Measurements from ENCODE around the gene KCNQ1OT1. TPM values are rescaled to one million over a fixed set of nuclear protein-coding genes. Genes with fewer than 3 reads are reported as not detected.

The KCNQ1OT1 gene
- total RNA-seq, 1 experiment from 2014 or later, result 1.2 TPM

DNA sequence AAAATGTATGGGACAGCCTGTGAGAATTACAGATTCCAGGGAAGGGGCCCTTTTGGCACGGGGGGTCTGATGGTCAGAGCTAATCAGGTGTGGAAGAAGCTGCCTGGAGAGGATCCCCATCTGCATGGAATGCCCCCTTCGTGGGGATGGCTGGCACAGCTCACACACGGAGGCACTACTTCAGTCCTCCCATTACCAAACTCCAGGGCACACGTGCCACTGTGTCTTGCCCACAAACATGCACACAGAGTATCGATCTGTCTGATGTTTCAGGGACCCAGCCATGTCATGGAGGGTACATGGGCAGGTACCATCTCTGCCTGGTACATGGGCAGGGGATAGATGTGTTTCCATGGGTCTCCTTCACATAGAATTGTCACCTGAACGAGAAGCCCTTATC, 14.7 kb downstream of the KCNQ1OT1 start:
- H3K79me1 ChIP-seq (ENCODE audit: insufficient read depth, low read depth, low read length, poor library complexity, severe bottlenecking), result no peaks in the 10 kb centered on the region
- H3K27me3 Mint-ChIP-seq (ENCODE audit: low read depth), result peaks cover 11% of the 10 kb centered on the region

More for the DNA sequence above, 14.7 kb downstream of the KCNQ1OT1 start:
- no peak overlapping the region for H2BK20ac ChIP-seq (ENCODE audit: low read depth, low read length, poor library complexity, severe bottlenecking)
- H3K27ac ChIP-seq (ENCODE audit: insufficient read length, low read depth, low read length), result no peak overlapping the region
- H3K14ac ChIP-seq (ENCODE audit: insufficient read depth, low read length), result no peak overlapping the region
- H2BK15ac ChIP-seq (ENCODE audit: low read depth, low read length), result no peak overlapping the region
- no peak overlapping the region for H4K8ac ChIP-seq (replicated peaks; ENCODE audit: insufficient read length, low read depth, low read length)
- no peak overlapping the region for H2BK12ac ChIP-seq (ENCODE audit: insufficient read length, low read depth, low read length)
- no peaks in the 10 kb centered on the region for H3K9me3 ChIP-seq (ENCODE audit: control insufficient read depth, low read depth, low read length)
- H3K9ac ChIP-seq (ENCODE audit: extremely low read depth, insufficient read length, low read length), result no peak overlapping the region
- H3K4me1 Mint-ChIP-seq, result peaks cover 51 to 64% of the 10 kb centered on the region in 2 experiments
- H3K4me2 ChIP-seq (ENCODE audit: insufficient read depth, insufficient read length, low read length), result no peak overlapping the region
- H2BK120ac ChIP-seq (ENCODE audit: low read depth, low read length, poor library complexity, severe bottlenecking), result no peak overlapping the region
- H3K79me2 ChIP-seq (ENCODE audit: insufficient read depth, low read length), result no peaks in the 10 kb centered on the region; the same call in 1 of the 2 replicates
- H3K4me1 ChIP-seq (ENCODE audit: insufficient read depth, low read length), result peaks cover 13% of the 10 kb centered on the region; the same call in 1 of the 2 replicates
- no peak for DNase-seq
- no peak overlapping the region for H3T11ph ChIP-seq (ENCODE audit: low read length)
- no peaks in the 10 kb centered on the region for H3K23me2 ChIP-seq (ENCODE audit: insufficient read length, low read depth, low read length, poor library complexity, severe bottlenecking)
- H3K27ac Mint-ChIP-seq, result no peak overlapping the region
- H3K36me3 Mint-ChIP-seq (ENCODE audit: insufficient read depth in 1 of 3, low read depth in 3 of 3), result peaks cover 2 to 5% (median 2%) of the 10 kb centered on the region in 3 experiments
- no peaks in the 10 kb centered on the region for H3K9me3 Mint-ChIP-seq
- TF ChIP-seq, protein P1, sequence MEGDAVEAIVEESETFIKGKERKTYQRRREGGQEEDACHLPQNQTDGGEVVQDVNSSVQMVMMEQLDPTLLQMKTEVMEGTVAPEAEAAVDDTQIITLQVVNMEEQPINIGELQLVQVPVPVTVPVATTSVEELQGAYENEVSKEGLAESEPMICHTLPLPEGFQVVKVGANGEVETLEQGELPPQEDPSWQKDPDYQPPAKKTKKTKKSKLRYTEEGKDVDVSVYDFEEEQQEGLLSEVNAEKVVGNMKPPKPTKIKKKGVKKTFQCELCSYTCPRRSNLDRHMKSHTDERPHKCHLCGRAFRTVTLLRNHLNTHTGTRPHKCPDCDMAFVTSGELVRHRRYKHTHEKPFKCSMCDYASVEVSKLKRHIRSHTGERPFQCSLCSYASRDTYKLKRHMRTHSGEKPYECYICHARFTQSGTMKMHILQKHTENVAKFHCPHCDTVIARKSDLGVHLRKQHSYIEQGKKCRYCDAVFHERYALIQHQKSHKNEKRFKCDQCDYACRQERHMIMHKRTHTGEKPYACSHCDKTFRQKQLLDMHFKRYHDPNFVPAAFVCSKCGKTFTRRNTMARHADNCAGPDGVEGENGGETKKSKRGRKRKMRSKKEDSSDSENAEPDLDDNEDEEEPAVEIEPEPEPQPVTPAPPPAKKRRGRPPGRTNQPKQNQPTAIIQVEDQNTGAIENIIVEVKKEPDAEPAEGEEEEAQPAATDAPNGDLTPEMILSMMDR (conservative IDR thresholded peaks at IDR 0.05), result no peak
- H3K4me3 Mint-ChIP-seq, result no peak overlapping the region
- H4K20me1 ChIP-seq (ENCODE audit: control insufficient read depth, insufficient read depth, insufficient read length), result no peaks in the 10 kb centered on the region
- no peak overlapping the region for H2AFZ ChIP-seq (ENCODE audit: low read length)
- no peak overlapping the region for H3K18ac ChIP-seq (ENCODE audit: insufficient read length, low read depth, low read length)
- no peak overlapping the region for H4K5ac ChIP-seq (ENCODE audit: insufficient read length, low read depth, low read length)
- no peak overlapping the region for H3K4ac ChIP-seq (ENCODE audit: low read depth, low read length)
- no peak overlapping the region for H3K23ac ChIP-seq (ENCODE audit: insufficient read length, low read depth, low read length)
- no peak overlapping the region for H2AK5ac ChIP-seq (ENCODE audit: insufficient read length, low read length)
- no CpG with 5 or more reads among the region's 6 CpGs for WGBS (ENCODE audit: extremely low coverage, insufficient read length, low lambda C conversion rate)
- H3K27me3 ChIP-seq (ENCODE audit: insufficient read depth, low read length), result no peaks in the 10 kb centered on the region
- no peak overlapping the region for H4K91ac ChIP-seq (ENCODE audit: insufficient read length, low read depth, low read length)
- no peak overlapping the region for H2BK5ac ChIP-seq (ENCODE audit: insufficient read length, low read length)
- no peak overlapping the region for H3K56ac ChIP-seq (ENCODE audit: insufficient read length, low read depth, low read length)
